Measurements from ENCODE around the gene EFHD2.

DNA sequence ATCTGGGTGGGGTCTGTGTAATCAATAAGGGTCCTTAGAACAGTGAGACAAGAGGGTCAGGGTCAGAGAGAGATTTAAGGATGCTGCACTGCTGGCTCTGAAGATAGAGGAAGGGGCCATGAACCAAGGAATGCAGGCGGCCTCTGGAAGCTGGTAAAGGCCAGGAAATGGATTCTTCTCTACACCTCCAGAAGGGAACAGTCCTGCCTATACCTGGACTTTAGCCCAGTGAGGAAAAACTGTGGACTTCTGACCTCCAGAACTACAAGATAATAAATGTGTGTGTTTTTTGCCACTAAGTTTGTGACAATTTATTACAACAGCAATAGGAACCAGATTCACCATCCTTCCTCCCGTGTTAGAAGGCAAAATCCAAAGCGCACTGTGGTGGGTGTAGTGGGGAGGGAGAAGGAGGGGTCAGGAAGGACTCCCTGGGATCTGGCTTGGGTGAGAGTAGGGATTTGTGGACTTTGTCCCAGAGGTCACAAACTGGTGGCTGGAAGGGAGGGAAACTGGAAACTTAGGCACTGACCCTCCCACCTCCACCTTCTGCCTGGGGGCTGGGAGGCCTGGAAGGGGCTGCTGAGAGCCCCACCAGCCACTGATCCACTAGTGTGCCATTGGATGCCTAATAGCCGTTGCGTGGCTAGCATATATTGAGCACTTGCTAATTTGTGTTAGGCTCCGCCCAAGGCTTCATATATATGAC, 41.5 kb downstream of the EFHD2 start:
- TF ChIP-seq EZH2 (IDR thresholded peaks at IDR 0.05; ENCODE audit: insufficient read depth, low read length), result no peak
- TF ChIP-seq, protein P1, sequence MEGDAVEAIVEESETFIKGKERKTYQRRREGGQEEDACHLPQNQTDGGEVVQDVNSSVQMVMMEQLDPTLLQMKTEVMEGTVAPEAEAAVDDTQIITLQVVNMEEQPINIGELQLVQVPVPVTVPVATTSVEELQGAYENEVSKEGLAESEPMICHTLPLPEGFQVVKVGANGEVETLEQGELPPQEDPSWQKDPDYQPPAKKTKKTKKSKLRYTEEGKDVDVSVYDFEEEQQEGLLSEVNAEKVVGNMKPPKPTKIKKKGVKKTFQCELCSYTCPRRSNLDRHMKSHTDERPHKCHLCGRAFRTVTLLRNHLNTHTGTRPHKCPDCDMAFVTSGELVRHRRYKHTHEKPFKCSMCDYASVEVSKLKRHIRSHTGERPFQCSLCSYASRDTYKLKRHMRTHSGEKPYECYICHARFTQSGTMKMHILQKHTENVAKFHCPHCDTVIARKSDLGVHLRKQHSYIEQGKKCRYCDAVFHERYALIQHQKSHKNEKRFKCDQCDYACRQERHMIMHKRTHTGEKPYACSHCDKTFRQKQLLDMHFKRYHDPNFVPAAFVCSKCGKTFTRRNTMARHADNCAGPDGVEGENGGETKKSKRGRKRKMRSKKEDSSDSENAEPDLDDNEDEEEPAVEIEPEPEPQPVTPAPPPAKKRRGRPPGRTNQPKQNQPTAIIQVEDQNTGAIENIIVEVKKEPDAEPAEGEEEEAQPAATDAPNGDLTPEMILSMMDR (IDR thresholded peaks at IDR 0.05; ENCODE audit: insufficient read depth, low read depth, low read length), result no peak
